Smooth muscle cell (in vitro differentiated cells): ENCODE data around the gene BARHL1. TPM values are rescaled to one million over a fixed set of nuclear protein-coding genes. Genes with fewer than 3 reads are reported as not detected.

Experiments
- DNase-seq: peaks from one replicate; lab custom pipeline; 2025; ENCODE audit not compliant: unreplicated experiment; lab: John Stamatoyannopoulos, UW
- H2AFZ ChIP-seq: fragments of 200-600 bp; sonication (generic); 2 replicates; pipeline ENCODE4 v1.6.0; 2016; ENCODE audit warnings: antibody characterized with exemption, low read depth, mild to moderate bottlenecking
- H3F3A ChIP-seq: fragments of 200-600 bp; sonication (generic); 2 replicates; pipeline ENCODE4 v1.6.0; 2017; ENCODE audit warnings: antibody characterized with exemption, low read depth
- H3K27ac ChIP-seq: fragments of 200-600 bp; sonication (generic); 2 replicates; pipeline ENCODE4 v1.5.1; 2016; ENCODE audit warnings: low read depth, mild to moderate bottlenecking
- H3K27me3 ChIP-seq: fragments of 200-600 bp; sonication (generic); 2 replicates; pipeline ENCODE4 v1.6.1; 2016; ENCODE audit warnings: low read depth, mild to moderate bottlenecking
- H3K36me3 ChIP-seq: fragments of 200-600 bp; sonication (generic); 2 replicates; pipeline ENCODE4 v1.5.1; 2016; ENCODE audit warnings: low read depth
- H3K4me1 ChIP-seq: fragments of 200-600 bp; sonication (generic); 2 replicates; pipeline ENCODE4 v1.5.1; 2016; ENCODE audit warnings: low read depth
- H3K4me2 ChIP-seq: fragments of 200-600 bp; sonication (generic); 2 replicates; pipeline ENCODE4 v1.6.0; 2016; ENCODE audit warnings: mild to moderate bottlenecking
- H3K4me3 ChIP-seq: fragments of 200-600 bp; sonication (generic); 2 replicates; pipeline ENCODE4 v1.5.1; 2016; ENCODE audit warnings: mild to moderate bottlenecking
- H3K79me2 ChIP-seq: fragments of 200-600 bp; sonication (generic); 2 replicates; pipeline ENCODE4 v1.6.0; 2016; ENCODE audit warnings: low read depth, mild to moderate bottlenecking
- H3K9ac ChIP-seq: fragments of 200-600 bp; sonication (generic); 2 replicates; pipeline ENCODE4 v1.6.0; 2016; ENCODE audit warnings: low read depth
- H3K9me3 ChIP-seq: fragments of 200-600 bp; sonication (generic); replicated peaks from 2 replicates; pipeline ENCODE4 v1.5.1; 2016; ENCODE audit warnings: low read depth
- H4K20me1 ChIP-seq: fragments of 200-600 bp; sonication (generic); 2 replicates; pipeline ENCODE4 v1.6.0; 2016; ENCODE audit warnings: low read depth
- CTCF ChIP-seq: fragments of 200-600 bp; sonication (generic); IDR thresholded peaks from 2 replicates; pipeline ENCODE4 v1.5.1; 2017; ENCODE audit warnings: borderline replicate concordance, mild to moderate bottlenecking, antibody characterized with exemption; ENCODE audit not compliant: insufficient read depth, poor library complexity, severe bottlenecking
- WGBS: methylation state at CpG from one replicate; pipeline ENCODE4 v1.1.7; 2016; ENCODE audit warnings: low lambda C conversion rate; 5-methylcytosine and 5-hydroxymethylcytosine counted together
- polyA plus RNA-seq: library from polyadenylated mRNA; unstranded; fragments of >200 nt; fragmentation: Nextera tagmentation; extraction: Ambion mirVana; gene quantifications from 2 replicates; pipeline ENCODE4 v1.2.1, GENCODE V29; 2016
- total RNA-seq: library from RNA; depleted of rRNA; stranded (reverse); fragments of >200 nt; gene quantifications from 2 replicates; pipeline ENCODE4 v1.2.3, GENCODE V29; 2014

The BARHL1 gene
- total and polyA plus RNA-seq, 2 experiments from 2014 or later: 0.24 TPM; not detected in 1

GRCh38 chr9:132578367-132578932, 4.0 kb upstream of the BARHL1 start:
- no peak overlapping the region for H3K27ac ChIP-seq
- no peaks in the 10 kb centered on the region for H3F3A ChIP-seq
- no peak for TF ChIP-seq CTCF
- peaks cover 83% of the 10 kb centered on the region for H3K27me3 ChIP-seq
- no peak for DNase-seq
- 50% methylated on average over 7 of the region's 7 CpGs for WGBS
- no peak overlapping the region for H3K4me3 ChIP-seq
- H4K20me1 ChIP-seq: peaks cover 7% of the 10 kb centered on the region
- H3K4me1 ChIP-seq: no peaks in the 10 kb centered on the region
- no peaks in the 10 kb centered on the region for H3K79me2 ChIP-seq
- H3K9ac ChIP-seq: no peak overlapping the region
- no peaks in the 10 kb centered on the region for H3K36me3 ChIP-seq
- no peak overlapping the region for H3K4me2 ChIP-seq
- H3K9me3 ChIP-seq: no peaks in the 10 kb centered on the region
- H2AFZ ChIP-seq: no peak overlapping the region

- Histone ChIP-seq H3K27ac (no peak overlapping the region), H3K79me2 (no peaks in the 10 kb centered on the region), H3K4me2 (no peak overlapping the region), H3K36me3 (no peaks in the 10 kb centered on the region), H3K27me3 (peaks cover 93% of the 10 kb centered on the region), H3K4me3 (no peak overlapping the region), H3F3A (no peaks in the 10 kb centered on the region), H3K9ac (no peak overlapping the region), H2AFZ (no peak overlapping the region), H3K9me3 (no peaks in the 10 kb centered on the region), H3K4me1 (no peaks in the 10 kb centered on the region), H4K20me1 (peaks cover 7% of the 10 kb centered on the region)
- 32% methylated on average over 15 of the region's 15 CpGs for WGBS
- no peak for TF ChIP-seq CTCF
- no peak for DNase-seq
Observed at GRCh38 chr9:132579427-132579798, 3.0 kb upstream of the BARHL1 start.

- Histone ChIP-seq H4K20me1 (peaks cover 15% of the 10 kb centered on the region), H3K27me3 (peaks cover 100% of the 10 kb centered on the region), H3K4me1 (peaks cover 19% of the 10 kb centered on the region), H3K4me3 (no peak overlapping the region), H2AFZ (no peak overlapping the region), H3F3A (no peaks in the 10 kb centered on the region), H3K79me2 (no peaks in the 10 kb centered on the region), H3K9ac (no peak overlapping the region), H3K36me3 (no peaks in the 10 kb centered on the region), H3K9me3 (no peaks in the 10 kb centered on the region), H3K4me2 (no peak overlapping the region), H3K27ac (no peak overlapping the region)
- no peak for DNase-seq
- WGBS: 56% methylated on average over 34 of the region's 37 CpGs
- TF ChIP-seq CTCF: no peak
Observed at GRCh38 chr9:132582786-132583583, 579 bp downstream of the BARHL1 start.
